Gastroesophageal sphincter (tissue), 3 donors: ENCODE data around the gene UQCC2.

Experiments used
- EP300 ChIP-seq: sonication (generic); formaldehyde crosslinking; IDR thresholded peaks from one replicate; pipeline ENCODE4 v1.6.1; 2017; ENCODE audit warnings: antibody characterized with exemption, mild to moderate bottlenecking
- POLR2A ChIP-seq, 2 donors: fragments of 450-650 bp; IDR thresholded peaks; one replicate each; pipeline ENCODE4 v1.6.1; 2017; ENCODE audit warnings: antibody characterized with exemption in 2 of 2, mild to moderate bottlenecking in 2 of 2, moderate library complexity in 1 of 2
- POLR2AphosphoS5 ChIP-seq: sonication (generic); formaldehyde crosslinking; IDR thresholded peaks from one replicate; pipeline ENCODE4 v1.6.1; 2017; ENCODE audit warnings: antibody characterized with exemption
- TF ChIP-seq, protein P1 (sequence below), 4 experiments: fragments of 200-600 bp in 2 of 4; fragments of 450-650 bp in 2 of 4; sonication (generic) in 1 of 4; IDR thresholded peaks; one replicate each; pipeline ENCODE4 v1.5.1; 2017 to 2019; ENCODE audit warnings: antibody characterized with exemption in 4 of 4, mild to moderate bottlenecking in 2 of 4, moderate library complexity in 2 of 4

GRCh38 chr6:33700391-33701050 is 11.0 kb downstream of the UQCC2 start:
- TF ChIP-seq, protein P1, sequence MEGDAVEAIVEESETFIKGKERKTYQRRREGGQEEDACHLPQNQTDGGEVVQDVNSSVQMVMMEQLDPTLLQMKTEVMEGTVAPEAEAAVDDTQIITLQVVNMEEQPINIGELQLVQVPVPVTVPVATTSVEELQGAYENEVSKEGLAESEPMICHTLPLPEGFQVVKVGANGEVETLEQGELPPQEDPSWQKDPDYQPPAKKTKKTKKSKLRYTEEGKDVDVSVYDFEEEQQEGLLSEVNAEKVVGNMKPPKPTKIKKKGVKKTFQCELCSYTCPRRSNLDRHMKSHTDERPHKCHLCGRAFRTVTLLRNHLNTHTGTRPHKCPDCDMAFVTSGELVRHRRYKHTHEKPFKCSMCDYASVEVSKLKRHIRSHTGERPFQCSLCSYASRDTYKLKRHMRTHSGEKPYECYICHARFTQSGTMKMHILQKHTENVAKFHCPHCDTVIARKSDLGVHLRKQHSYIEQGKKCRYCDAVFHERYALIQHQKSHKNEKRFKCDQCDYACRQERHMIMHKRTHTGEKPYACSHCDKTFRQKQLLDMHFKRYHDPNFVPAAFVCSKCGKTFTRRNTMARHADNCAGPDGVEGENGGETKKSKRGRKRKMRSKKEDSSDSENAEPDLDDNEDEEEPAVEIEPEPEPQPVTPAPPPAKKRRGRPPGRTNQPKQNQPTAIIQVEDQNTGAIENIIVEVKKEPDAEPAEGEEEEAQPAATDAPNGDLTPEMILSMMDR (IDR thresholded peaks at IDR 0.05): peak in 3 of 4 experiments; percentile 26 to 63 (median 30)
- TF ChIP-seq POLR2AphosphoS5: no peak
- no peak for TF ChIP-seq POLR2A (IDR thresholded peaks at IDR 0.05)
- no peak for TF ChIP-seq EP300
